GM12891 (cell line): Measurements from ENCODE around the gene DPH6.

Experiments used
- POLR2A ChIP-seq: IDR thresholded peaks from 2 replicates; pipeline ENCODE4 v1.6.1; 2011; ENCODE audit warnings: low read depth, low read length, control low read depth
- POLR2AphosphoS5 ChIP-seq: IDR thresholded peaks from 2 replicates; pipeline ENCODE4 v1.6.1; 2011; ENCODE audit warnings: low read depth, low read length, control low read depth
- POU2F2 ChIP-seq: IDR thresholded peaks from 2 replicates; pipeline ENCODE4 v1.6.1; 2011; ENCODE audit warnings: low read depth, mild to moderate bottlenecking, control low read depth, low read length, moderate library complexity
- TAF1 ChIP-seq: IDR thresholded peaks from 2 replicates; pipeline ENCODE4 v1.6.1; 2011; ENCODE audit warnings: low read depth, low read length, control low read depth

GRCh38 chr15:35514759-35515158 is 31.2 kb downstream of the DPH6 start:
- TF ChIP-seq POLR2A (no peak), TAF1 (no peak), POLR2AphosphoS5 (no peak), POU2F2 (no peak)
